GM12878 (cell line): ENCODE data around the gene CREB3L4. TPM values are rescaled to one million over a fixed set of nuclear protein-coding genes. Genes with fewer than 3 reads are reported as not detected.

Experiments
- ATAC-seq: fragments of 200-7000 bp; cut with Tn5 transposase; 3 replicates; pipeline ENCODE4 v1.9.1; 2020; ENCODE audit warnings: mild to moderate bottlenecking, moderate library complexity
- BruUV-seq: library from RNA; stranded (reverse); fragments of 400-500 nt; replicated peaks from 2 replicates; lab custom pipeline; 2021; lab: Mats Ljungman, UMichigan
- CTCF ChIA-PET: fragments of 300-600 bp; sonication (Branson Sonifier 250); formaldehyde crosslinking; extraction: SDS; loops from one replicate; lab custom pipeline; 2021; ENCODE audit warnings: inconsistent platforms; lab: Yijun Ruan, JAX
- POLR2A ChIA-PET: fragments of 350-600 bp; formaldehyde crosslinking; extraction: SDS; loops from one replicate; lab custom pipeline; 2021; ENCODE audit warnings: inconsistent platforms; lab: Charles Lee
- RAD21 ChIA-PET: fragments of 300-600 bp; sonication (Branson Sonifier 250); formaldehyde crosslinking; loops from one replicate; lab custom pipeline; 2023; ENCODE audit warnings: antibody characterized with exemption; ENCODE audit not compliant: unreplicated experiment; lab: Charles Lee
- SMC1A ChIA-PET: fragments of 300-600 bp; sonication (Branson Sonifier 250); formaldehyde crosslinking; loops from one replicate; lab custom pipeline; 2023; ENCODE audit not compliant: unreplicated experiment, uncharacterized antibody; lab: Charles Lee
- DNase-seq: peaks from one replicate; pipeline ENCODE4 v3.0.0-alpha.2; 2011; ENCODE audit warnings: low read depth, low spot score
- FAIRE-seq: peaks from 3 replicates; lab custom pipeline; 2011; peaks lifted over from hg19 to GRCh38; lab: Jason Lieb, UNC
- H2AFZ ChIP-seq: 2 replicates; pipeline ENCODE4 v1.6.0; 2011; ENCODE audit warnings: low read depth, low read length, control low read depth; ENCODE audit not compliant: control insufficient read depth
- H3K27ac ChIP-seq: 2 replicates; pipeline ENCODE4 v1.5.1; 2011; ENCODE audit warnings: control low read depth; ENCODE audit not compliant: control insufficient read depth, insufficient read depth
- H3K27me3 ChIP-seq, 2 experiments: replicated peaks in 1 of 2; 2 replicates each; pipeline versions ENCODE4 v1.6.0 to v1.6.1; 2011; ENCODE audit warnings: low read length in 1 of 2; ENCODE audit not compliant: control insufficient read depth in 2 of 2, insufficient read depth in 2 of 2
- H3K36me3 ChIP-seq, 2 experiments: 2 replicates each; pipeline ENCODE4 v1.5.1; 2011; ENCODE audit warnings: low read length in 1 of 2; ENCODE audit not compliant: control insufficient read depth in 2 of 2, insufficient read depth in 2 of 2
- H3K4me1 ChIP-seq: 2 replicates; pipeline ENCODE4 v1.6.1; 2011; ENCODE audit warnings: mild to moderate bottlenecking, low read length, moderate library complexity, mixed read lengths; ENCODE audit not compliant: control insufficient read depth, insufficient read depth
- H3K4me2 ChIP-seq: 2 replicates; pipeline ENCODE4 v1.6.0; 2011; ENCODE audit warnings: control low read depth; ENCODE audit not compliant: control insufficient read depth, insufficient read depth
- H3K4me3 ChIP-seq: fragments of 200-600 bp; sonication (generic); 2 replicates; pipeline ENCODE4 v1.5.1; 2016
- H3K79me2 ChIP-seq: 2 replicates; pipeline ENCODE4 v1.6.0; 2011; ENCODE audit warnings: low read length; ENCODE audit not compliant: control insufficient read depth, insufficient read depth
- H3K9ac ChIP-seq: 2 replicates; pipeline ENCODE4 v1.8.0; 2011; ENCODE audit warnings: low read length, control low read depth, mixed read lengths; ENCODE audit not compliant: control insufficient read depth, insufficient read depth
- H3K9me3 ChIP-seq: replicated peaks from 3 replicates; pipeline ENCODE4 v1.5.1; 2011; ENCODE audit warnings: mild to moderate bottlenecking, low read length; ENCODE audit not compliant: control insufficient read depth, insufficient read depth
- H4K20me1 ChIP-seq: 2 replicates; pipeline ENCODE4 v1.6.0; 2011; ENCODE audit not compliant: control insufficient read depth, insufficient read depth
- ETV6 ChIP-seq, 2 experiments: fragments of 450-650 bp in 1 of 2; IDR thresholded peaks in 1 of 2; conservative IDR thresholded peaks in 1 of 2; 2 replicates each; pipeline ENCODE4 v1.6.1; 2014; ENCODE audit warnings: antibody characterized with exemption in 1 of 2, borderline replicate concordance in 1 of 2, low read depth in 1 of 2, mild to moderate bottlenecking in 1 of 2, moderate library complexity in 1 of 2
- MXI1 ChIP-seq: fragments of 150-350 bp; IDR thresholded peaks from 2 replicates; pipeline ENCODE4 v1.6.1; 2011; ENCODE audit warnings: low read depth, mild to moderate bottlenecking, inconsistent platforms, low read length, improper control_type of control experiment
- PBX3 ChIP-seq: IDR thresholded peaks from 2 replicates; pipeline ENCODE4 v1.6.1; 2011; ENCODE audit warnings: mild to moderate bottlenecking, low read depth, low read length, moderate library complexity; ENCODE audit not compliant: insufficient replicate concordance
- PRDM15 ChIP-seq: fragments of 450-650 bp; formaldehyde crosslinking; IDR thresholded peaks from 2 replicates; pipeline ENCODE4 v1.4.0; 2020; ENCODE audit warnings: mild to moderate bottlenecking, moderate library complexity
- SPI1 ChIP-seq: IDR thresholded peaks from 2 replicates; pipeline ENCODE4 v1.6.1; 2011; ENCODE audit warnings: low read depth, mild to moderate bottlenecking, low read length, moderate library complexity, borderline replicate concordance; ENCODE audit not compliant: insufficient read depth
- ZBED1 ChIP-seq: IDR thresholded peaks from 2 replicates; pipeline ENCODE4 v1.6.1; 2016; ENCODE audit warnings: borderline replicate concordance
- WGBS: methylation state at CpG from one replicate; pipeline ENCODE4 v1.1.6; 2016; ENCODE audit warnings: low lambda C conversion rate; ENCODE audit not compliant: insufficient replicate concordance, insufficient coverage; ENCODE audit errors: missing lambda C conversion rate; 5-methylcytosine and 5-hydroxymethylcytosine counted together
- in situ Hi-C: fragments of 300-500 bp; cut with MboI; formaldehyde crosslinking; loops from 9 replicates; pipeline ENCODE4 v1.14.3; 2018; ENCODE audit warnings: mixed read lengths
- intact Hi-C: fragments of 100-400 bp; cut with micrococcal nuclease; formaldehyde crosslinking; loops from one replicate; pipeline ENCODE4 v1.14.2; 2022; ENCODE audit not compliant: unreplicated experiment
- polyA plus RNA-seq, 11 experiments: library from polyadenylated mRNA; depleted of rRNA in 4 of 11; unstranded in 6 of 11; stranded (reverse) in 5 of 11; fragments of >200 nt; fragmentation: Nextera tagmentation in 4 of 11; fragmentation: Illumina TruSeq in 1 of 11; extraction: Ambion mirVana in 4 of 11; extraction: Trizol in 1 of 11; gene quantifications; 1 replicate in 1 of 11; 2 replicates in 10 of 11; pipeline versions ENCODE4 v1.2.1 to v1.2.3, GENCODE V29; 2011 to 2016; ENCODE audit warnings: inconsistent platforms in 2 of 11, missing spikeins in 2 of 11, low read depth in 1 of 11
- total RNA-seq, 4 experiments: library from RNA; depleted of rRNA in 3 of 4; stranded (reverse); fragments of >200 nt in 3 of 4; fragmentation: Illumina TruSeq in 1 of 4; extraction: Trizol in 1 of 4; gene quantifications; 2 replicates each; pipeline versions ENCODE4 v1.2.1 to v1.2.3, GENCODE V29; 2013 to 2021

Gene CREB3L4
- total and polyA plus RNA-seq, 10 of the 15 experiments (the other 5 are each of a cell fraction or from before 2014, with no cell fraction given), result 9.7 to 14.0 (median 12.1) TPM

GRCh38 chr1:153968408-153968807 lies 706 bp downstream of the CREB3L4 start (continued):
- no peak for TF ChIP-seq PRDM15 (CRISPR knock-in tag)

GRCh38 chr1:153968972-153969371 lies 1.3 kb downstream of the CREB3L4 start:
- no peaks in the 10 kb centered on the region for H3K9me3 ChIP-seq
- ATAC-seq (no peak), DNase-seq (no peak), FAIRE-seq (no peak)
- H3K4me3 ChIP-seq, result peak overlapping the region; percentile 92; the same call in 1 of the 2 replicates
- ChIA-PET SMC1A (interaction anchor here (1.2 to 7.7 kb wide), 4 partner anchors 8 to 49 kb away, joined by 4 to 82 read pairs (median 23); partner anchors contain the start of genes GATAD2B, JTB and RAB13), CTCF (interaction anchor here (1.2 to 7.1 kb wide), 4 partner anchors 8 to 163 kb away, joined by 3 to 64 read pairs (median 42); partner anchors contain the start of genes JTB and RAB13), RAD21 (interaction anchor here (0.6 to 4.5 kb wide), 3 partner anchors 9 to 24 kb away, joined by 4 to 34 read pairs (median 5); partner anchors contain the start of genes CRTC2, DENND4B and JTB), POLR2A (interaction anchor here (0.7 to 10.0 kb wide), 5 partner anchors 8 to 129 kb away, joined by 3 to 132 read pairs (median 6); partner anchors contain the start of genes JTB and RAB13)
- H3K27ac ChIP-seq, result peak overlapping the region; percentile 91; the same call in 1 of the 2 replicates
- H3K4me2 ChIP-seq, result peak overlapping the region; percentile 91
- in situ Hi-C loops, result no loop called here
- no peaks in the 10 kb centered on the region for H4K20me1 ChIP-seq
- WGBS, result 24% methylated on average over 2 of the region's 2 CpGs
- H2AFZ ChIP-seq, result no peak overlapping the region
- peaks cover 19% of the 10 kb centered on the region for H3K4me1 ChIP-seq
- no peaks in the 10 kb centered on the region for H3K27me3 ChIP-seq
- TF ChIP-seq PBX3, result no peak
- no peak for TF ChIP-seq ZBED1
- no peak for TF ChIP-seq MXI1
- TF ChIP-seq SPI1, result no peak
- no peak for TF ChIP-seq ETV6 (conservative IDR thresholded peaks at IDR 0.05 in 1 of 2, IDR thresholded peaks at IDR 0.05 in 1 of 2; ENCODE audit: borderline replicate concordance in 1 of 2, low read depth in 1 of 2)
- H3K79me2 ChIP-seq, result peaks cover 27% of the 10 kb centered on the region
- intact Hi-C loops, result loop anchor here (5.0 kb wide), 2 partner anchors 147 to 162 kb away; no protein-coding TSS in a partner anchor
- H3K36me3 ChIP-seq, result peaks cover 5 to 7% of the 10 kb centered on the region in 2 experiments; a peak in 3 of 4 replicates
- BruUV-seq, result no TSS peak
- peak overlapping the region; percentile 94; the same call in 1 of the 2 replicates for H3K9ac ChIP-seq
